HG03095 (cell line): Measurements from ENCODE around the gene ITFG1.
"Not testable (repeated sequence)": the region's sequence is repeated elsewhere in the genome, so short reads cannot be mapped to it uniquely, and the experiment has no call there.

Source experiments
- ATAC-seq: cut with Tn5 transposase; IDR thresholded peaks from one replicate; pipeline ENCODE4 v1.9.1; 2021; ENCODE audit warnings: moderate library complexity; ENCODE audit not compliant: unreplicated experiment

Gene ITFG1

GRCh38 chr16:47162670-47163420 lies 298.0 kb downstream of the ITFG1 start:
- no peak for ATAC-seq

GRCh38 chr16:47161464-47161863 lies 299.4 kb downstream of the ITFG1 start:
- no peak for ATAC-seq

- no peak for ATAC-seq
Measured at GRCh38 chr16:47160422-47160821, 300.4 kb downstream of the ITFG1 start.

- ATAC-seq: no peak
Measured at GRCh38 chr16:47158992-47159391, 301.9 kb downstream of the ITFG1 start.

GRCh38 chr16:47156680-47157215 lies 304.1 kb downstream of the ITFG1 start:
- ATAC-seq: no peak

GRCh38 chr16:47152501-47152900 lies 308.4 kb downstream of the ITFG1 start:
- not testable (repeated sequence) for ATAC-seq

- ATAC-seq: no peak
Measured at GRCh38 chr16:47150067-47150466, 310.8 kb downstream of the ITFG1 start.

- ATAC-seq: peak; percentile 0
Measured at GRCh38 chr16:47144559-47144877, 316.3 kb downstream of the ITFG1 start.

GRCh38 chr16:47143677-47144558 lies 316.9 kb downstream of the ITFG1 start, which contains the start of gene NETO2:
Gene NETO2 (minus strand): TSS chr16:47143945. CDS start chr16:47143612, 333 bp downstream.
- ATAC-seq: peak; percentile 48

- peak; percentile 60 for ATAC-seq
Measured at GRCh38 chr16:47142821-47143676, 317.8 kb downstream of the ITFG1 start.

GRCh38 chr16:47142486-47142820 lies 318.4 kb downstream of the ITFG1 start:
- no peak for ATAC-seq

GRCh38 chr16:47141773-47142485 lies 318.9 kb downstream of the ITFG1 start:
- ATAC-seq: peak; percentile 53

- ATAC-seq: no peak
Measured at GRCh38 chr16:47140686-47141085, 320.2 kb downstream of the ITFG1 start.

- no peak for ATAC-seq
Measured at GRCh38 chr16:47139561-47140185, 321.2 kb downstream of the ITFG1 start.

GRCh38 chr16:47137925-47138324 lies 322.9 kb downstream of the ITFG1 start:
- not testable (repeated sequence) for ATAC-seq

GRCh38 chr16:47136099-47136842 lies 324.6 kb downstream of the ITFG1 start:
- no peak for ATAC-seq

- ATAC-seq: no peak
Measured at GRCh38 chr16:47134550-47134949, 326.3 kb downstream of the ITFG1 start.

- ATAC-seq: no peak
Measured at GRCh38 chr16:47132308-47132707, 328.6 kb downstream of the ITFG1 start.

- no peak for ATAC-seq
Measured at GRCh38 chr16:47129755-47130435, 331.0 kb downstream of the ITFG1 start.
